Brain microvascular endothelial cell (primary cell): ENCODE measurements around the gene FYCO1.

Experiments
- DNase-seq: peaks from one replicate; pipeline ENCODE4 v3.0.0-alpha.2; 2020
- H3K27ac ChIP-seq: fragments of 250-450 bp; sonication (Bioruptor Pico); 2 replicates; pipeline ENCODE4 v1.5.1; 2020; ENCODE audit warnings: mild to moderate bottlenecking, moderate library complexity
- H3K27me3 ChIP-seq: fragments of 250-450 bp; sonication (Bioruptor Pico); replicated peaks from 2 replicates; pipeline ENCODE4 v1.5.1; 2020; ENCODE audit warnings: mild to moderate bottlenecking
- H3K36me3 ChIP-seq: fragments of 250-450 bp; sonication (Bioruptor Pico); replicated peaks from 2 replicates; pipeline ENCODE4 v1.5.1; 2020; ENCODE audit warnings: mild to moderate bottlenecking
- H3K4me3 ChIP-seq: 2 replicates; pipeline ENCODE4 v1.5.1; 2011; ENCODE audit warnings: low read depth, mild to moderate bottlenecking, control low read depth, low read length, moderate library complexity
- CTCF ChIP-seq: IDR thresholded peaks from 2 replicates; pipeline ENCODE4 v1.5.1; 2011; ENCODE audit warnings: low read depth, mild to moderate bottlenecking, moderate library complexity, low read length, control low read depth, inconsistent platforms; ENCODE audit errors: missing control alignments
- in situ Hi-C: cut with HindIII; loops from 2 replicates; pipeline ENCODE4 v1.10.0; 2017; ENCODE audit warnings: low sequenced_read_pairs, low pct_ligation_motif_present

FYCO1 gene

GRCh38 chr3:46024131-46024530 is 28.5 kb upstream of the FYCO1 start:
- DNase-seq = no peak
- no peaks in the 10 kb centered on the region for H3K27me3 ChIP-seq
- H3K27ac ChIP-seq = no peak overlapping the region
- in situ Hi-C loops = no loop called here
- H3K4me3 ChIP-seq = no peak overlapping the region
- TF ChIP-seq CTCF = no peak
- H3K36me3 ChIP-seq = no peaks in the 10 kb centered on the region

- Histone ChIP-seq H3K36me3 (no peaks in the 10 kb centered on the region), H3K27ac (no peak overlapping the region), H3K27me3 (no peaks in the 10 kb centered on the region), H3K4me3 (no peak overlapping the region)
- no peak for TF ChIP-seq CTCF
- in situ Hi-C loops = no loop called here
- no peak for DNase-seq
Observed at GRCh38 chr3:46022909-46023785, 27.5 kb upstream of the FYCO1 start.

- H3K4me3 ChIP-seq = no peak overlapping the region
- TF ChIP-seq CTCF = no peak
- no peak overlapping the region for H3K27ac ChIP-seq
- no peak for DNase-seq
- no peaks in the 10 kb centered on the region for H3K27me3 ChIP-seq
- in situ Hi-C loops = no loop called here
- no peaks in the 10 kb centered on the region for H3K36me3 ChIP-seq
Observed at GRCh38 chr3:46021516-46021915, 25.9 kb upstream of the FYCO1 start.

GRCh38 chr3:46020766-46021510 is 25.3 kb upstream of the FYCO1 start:
- in situ Hi-C loops = no loop called here
- Histone ChIP-seq H3K4me3 (no peak overlapping the region), H3K36me3 (no peaks in the 10 kb centered on the region), H3K27ac (no peak overlapping the region), H3K27me3 (no peaks in the 10 kb centered on the region)
- DNase-seq = no peak
- no peak for TF ChIP-seq CTCF

GRCh38 chr3:46019707-46020106 is 24.1 kb upstream of the FYCO1 start:
- H3K4me3 ChIP-seq = no peak overlapping the region
- in situ Hi-C loops = no loop called here
- H3K27me3 ChIP-seq = no peaks in the 10 kb centered on the region
- DNase-seq = no peak
- H3K27ac ChIP-seq = no peak overlapping the region
- no peak for TF ChIP-seq CTCF
- H3K36me3 ChIP-seq = no peaks in the 10 kb centered on the region
